ENCODE data around the gene NVL. TPM values are rescaled to one million over a fixed set of nuclear protein-coding genes. Genes with fewer than 3 reads are reported as not detected.

The NVL gene
- polyA plus RNA-seq, 1 of the 3 experiments (the other 2 are of a cell fraction), result 12.4 TPM

- H3K9ac ChIP-seq, result no peak overlapping the region
- CTCF ChIA-PET, result interaction anchor here (1.4 kb wide), 1 partner anchor 16 kb away, joined by 3 read pairs; no protein-coding TSS in a partner anchor
- no peaks in the 10 kb centered on the region for H3K9me3 ChIP-seq
- peaks cover 5 to 32% of the 10 kb centered on the region in 2 experiments for H3K36me3 ChIP-seq (replicated peaks in 1 of 2; ENCODE audit: control insufficient read depth in 1 of 2, insufficient read depth in 2 of 2, low read length in 1 of 2)
- peak overlapping the region; percentile 94 for H3K4me2 ChIP-seq
- peak overlapping the region in 1 of 2 experiments; percentile 28; a peak in 1 of 4 replicates for H3K4me3 ChIP-seq (ENCODE audit: low read depth in 2 of 2, low read length in 1 of 2)
- no peaks in the 10 kb centered on the region for H3K27me3 ChIP-seq (ENCODE audit: insufficient read depth)
- H2AFZ ChIP-seq (ENCODE audit: low read depth), result no peak overlapping the region
- peaks cover 76% of the 10 kb centered on the region for H3K79me2 ChIP-seq (ENCODE audit: insufficient read depth)
- 97% methylated on average over 8 of the region's 8 CpGs for WGBS (ENCODE audit: low lambda C conversion rate)
- no peak for DNase-seq
- POLR2A ChIA-PET, result interaction anchor here (1.8 kb wide), 1 partner anchor 29 kb away, joined by 4 read pairs; no protein-coding TSS in a partner anchor
- H3K27ac ChIP-seq (ENCODE audit: low read depth in 2 of 2, low read length in 1 of 2), result 0 out of 4 replicates have a peak overlapping the region, but pooled peaks of 1 of the 2 experiments have one; percentile 16
- H4K20me1 ChIP-seq (ENCODE audit: insufficient read depth), result peaks cover 42% of the 10 kb centered on the region
- H3K4me1 ChIP-seq (ENCODE audit: control insufficient read depth in 1 of 2, insufficient read depth in 2 of 2, low read depth in 1 of 2, low read length in 1 of 2), result peaks cover 5 to 17% of the 10 kb centered on the region in 2 experiments; a peak in 2 of 4 replicates
- peaks cover 14% of the 10 kb centered on the region for H3F3A ChIP-seq (replicated peaks; ENCODE audit: insufficient read depth)
- no peak for TF ChIP-seq GABPA (IDR thresholded peaks at IDR 0.05; ENCODE audit: low read depth)
- no peak for TF ChIP-seq MAX (IDR thresholded peaks at IDR 0.05; ENCODE audit: low read depth)
- TF ChIP-seq RFX5 (IDR thresholded peaks at IDR 0.05; ENCODE audit: low read length), result no peak
- TF ChIP-seq RAD21 (IDR thresholded peaks at IDR 0.05; ENCODE audit: low read length), result no peak
- TF ChIP-seq CTCF (IDR thresholded peaks at IDR 0.05), result no peak
- no peak for TF ChIP-seq REST (IDR thresholded peaks at IDR 0.05; ENCODE audit: low read depth, low read length)
- no peak for TF ChIP-seq FOXJ3 (CRISPR knock-in tag; IDR thresholded peaks at IDR 0.05)
- no peak for TF ChIP-seq JUND (IDR thresholded peaks at IDR 0.05)
- no peak for TF ChIP-seq IRF3 (IDR thresholded peaks at IDR 0.05; ENCODE audit: low read depth, low read length)
- no peaks in the 10 kb centered on the region for H3K9me2 ChIP-seq
Observed at GRCh38 chr1:224185208-224185607, 144.8 kb downstream of the NVL start.

All from SK-N-SH (cell line).